ENCODE results near the gene EAF1.
"Not testable (repeated sequence)": the region's sequence is repeated elsewhere in the genome, so short reads cannot be mapped to it uniquely, and the experiment has no call there.

Gene EAF1

DNA sequence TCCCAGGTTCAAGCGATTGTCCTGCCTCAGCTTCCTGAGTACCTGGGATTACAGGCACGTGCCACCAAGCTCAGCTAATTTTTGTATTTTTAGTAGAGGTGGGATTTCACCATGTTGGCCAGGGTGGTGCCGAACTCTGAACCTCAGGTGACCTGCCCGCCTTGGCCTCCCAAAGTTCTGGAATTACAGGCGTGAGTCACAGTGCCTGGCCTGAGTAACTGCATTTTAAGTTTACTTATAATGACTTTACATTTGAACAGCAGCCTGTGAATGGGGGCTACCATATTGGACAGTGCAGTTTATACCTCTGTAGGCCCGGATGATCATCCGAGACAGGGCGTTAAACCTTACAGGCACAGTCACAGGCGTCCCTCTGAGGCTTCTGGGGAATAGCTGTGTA lies 24.8 kb downstream of the EAF1 start:
- no peak for DNase-seq (ENCODE audit: low spot score)

DNA sequence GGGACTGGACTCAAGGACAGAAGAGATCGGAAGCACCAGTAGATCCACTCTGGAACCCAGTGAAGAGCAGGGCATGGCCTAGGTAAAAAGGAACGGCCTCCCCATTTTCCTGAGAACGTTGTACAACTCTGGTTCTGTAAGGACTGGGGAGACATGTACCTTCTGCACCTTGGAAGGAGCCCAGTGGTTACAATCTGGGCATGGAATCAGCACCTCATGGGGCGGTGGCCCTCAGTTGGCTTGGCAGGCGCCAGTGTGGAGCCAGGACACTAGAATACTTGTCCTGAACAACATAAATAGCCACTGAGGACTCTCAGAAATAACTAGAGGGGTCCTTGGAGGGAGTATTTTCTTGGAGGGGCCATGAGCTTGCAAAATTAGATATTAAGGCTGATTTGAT lies 25.6 kb downstream of the EAF1 start:
- DNase-seq (ENCODE audit: low spot score), result no peak

DNA sequence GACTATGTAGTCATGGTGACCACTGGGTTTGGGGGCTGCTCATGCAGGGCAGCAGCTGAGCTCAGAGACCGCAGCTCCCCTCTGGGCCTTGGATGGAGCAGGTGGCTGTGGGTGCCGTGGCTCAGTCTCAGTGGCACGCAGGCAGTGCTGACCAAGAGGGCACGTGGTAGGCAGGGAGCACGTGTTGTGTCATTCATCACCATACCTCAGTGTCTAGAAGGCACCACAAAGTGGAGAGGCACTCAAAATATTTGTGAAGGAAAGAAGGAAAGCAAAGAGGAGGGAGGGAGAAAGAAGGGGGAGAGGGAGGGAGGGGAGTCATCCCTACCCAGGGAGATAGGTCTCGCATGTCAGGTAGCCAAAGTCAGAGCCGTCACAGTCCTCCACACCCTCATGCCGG lies 26.1 kb downstream of the EAF1 start:
- DNase-seq (ENCODE audit: low spot score), result no peak

GRCh38 chr3:15453991-15454625 lies 26.7 kb downstream of the EAF1 start:
- no peak for DNase-seq (ENCODE audit: low spot score)

- DNase-seq (ENCODE audit: low spot score), result no peak
Measured at GRCh38 chr3:15454965-15455364, 27.6 kb downstream of the EAF1 start.

DNA sequence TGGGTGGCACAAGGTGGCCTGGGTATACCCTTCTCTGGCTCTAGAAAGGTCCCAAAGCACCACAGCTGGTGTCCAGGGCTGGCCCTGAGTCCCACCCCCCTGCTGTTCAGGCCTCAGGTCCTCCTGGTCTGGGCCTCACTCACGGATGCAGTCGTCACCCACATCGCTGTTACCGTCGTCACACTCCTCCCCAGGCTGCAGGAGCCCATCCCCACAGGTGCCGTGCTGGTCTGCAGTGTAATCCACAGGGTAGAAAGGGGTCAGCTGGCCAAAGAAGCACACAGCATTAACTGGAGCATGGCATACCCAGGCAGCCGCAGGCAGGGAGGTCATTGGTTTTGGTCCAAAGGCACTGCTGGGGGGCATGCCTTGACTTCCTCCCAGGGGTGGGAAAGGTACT lies 28.4 kb downstream of the EAF1 start:
- no peak for DNase-seq (ENCODE audit: low spot score)

GRCh38 chr3:15456321-15456720 lies 28.9 kb downstream of the EAF1 start:
- no peak for DNase-seq (ENCODE audit: low spot score)

- DNase-seq (ENCODE audit: low spot score), result not testable (repeated sequence)
Measured at GRCh38 chr3:15456915-15457314, 29.5 kb downstream of the EAF1 start.

DNA sequence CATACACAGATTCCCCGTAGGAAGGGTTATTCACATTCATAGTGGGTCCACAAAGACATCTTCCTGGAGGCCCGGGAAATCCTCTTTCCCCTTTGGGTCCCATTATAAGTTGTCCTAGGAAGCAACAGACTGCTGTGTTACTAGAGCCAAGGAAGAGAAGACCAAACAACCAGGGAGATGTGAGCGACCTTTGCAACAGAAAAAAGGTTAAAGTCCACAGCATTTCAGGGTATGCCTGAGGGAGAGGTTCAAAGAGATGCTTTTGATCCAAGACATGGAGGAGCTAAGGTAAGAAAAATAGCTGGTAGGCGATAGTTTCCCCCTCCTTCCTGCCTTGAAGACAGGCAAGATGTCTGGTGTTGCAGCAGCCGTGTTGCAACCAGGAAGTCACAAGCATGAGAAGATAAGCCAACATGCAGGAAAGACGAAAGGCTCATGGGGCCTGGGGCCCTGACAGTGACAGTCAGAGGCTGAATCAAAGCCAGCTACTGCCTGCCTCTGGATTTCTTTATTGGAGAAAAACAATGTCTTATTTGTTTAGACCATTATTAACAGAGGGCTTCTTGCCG lies 30.9 kb downstream of the EAF1 start:
- no peak for DNase-seq (ENCODE audit: low spot score)

- no peak for DNase-seq (ENCODE audit: low spot score)
Measured at GRCh38 chr3:15460891-15461531, 33.6 kb downstream of the EAF1 start.

GRCh38 chr3:15462451-15462850 lies 35.1 kb downstream of the EAF1 start:
- no peak for DNase-seq (ENCODE audit: low spot score)

GRCh38 chr3:15465876-15466585 lies 38.6 kb downstream of the EAF1 start:
- no peak for DNase-seq (ENCODE audit: low spot score)

DNA sequence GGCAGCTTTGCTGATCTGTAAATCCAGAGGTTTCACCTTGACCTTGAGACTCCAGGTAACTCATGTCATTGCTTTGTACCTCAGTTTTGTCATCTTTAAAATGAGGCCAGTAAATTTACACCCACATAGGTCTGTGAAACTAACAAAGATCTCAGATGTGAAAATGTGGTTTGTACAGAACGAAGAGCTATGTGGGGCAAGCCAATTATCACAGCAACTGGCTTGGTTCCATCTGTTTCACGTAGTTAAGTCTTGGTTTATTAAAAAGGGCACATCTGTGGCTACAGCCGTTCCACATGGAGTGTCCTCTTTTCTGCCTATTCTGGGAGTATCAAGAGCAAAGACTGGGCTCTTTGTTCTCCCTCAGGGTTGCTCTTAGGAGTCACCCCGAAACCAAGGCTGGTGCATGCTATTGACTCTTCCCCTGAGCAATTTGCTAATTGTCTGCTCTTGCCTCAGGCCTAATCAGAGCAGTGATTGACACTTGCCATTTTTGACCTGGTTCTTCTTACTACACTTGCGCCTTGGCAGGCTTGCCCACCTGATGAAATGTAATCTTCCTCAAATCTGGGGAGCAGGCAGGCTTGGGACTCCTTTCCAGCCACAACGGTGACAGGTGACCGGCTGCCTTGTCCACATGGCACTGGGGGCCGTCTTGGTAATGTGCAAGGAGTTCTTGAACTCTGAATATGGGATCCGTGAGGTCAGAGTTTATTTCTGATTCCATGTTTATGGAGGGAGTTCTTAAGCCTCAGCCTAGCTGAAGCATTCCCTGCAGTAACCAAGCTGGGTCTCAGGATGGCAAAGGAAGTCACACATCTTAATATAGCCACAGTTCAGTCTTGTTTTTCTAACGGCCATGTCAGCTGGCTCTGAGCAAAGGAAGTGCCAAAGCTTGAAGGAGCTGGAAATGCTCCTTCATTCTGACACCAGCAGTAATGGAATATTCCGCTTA lies 40.1 kb downstream of the EAF1 start:
- no peak for DNase-seq (ENCODE audit: low spot score)

- no peak for DNase-seq (ENCODE audit: low spot score)
Measured at GRCh38 chr3:15470261-15470660, 42.9 kb downstream of the EAF1 start.

DNA sequence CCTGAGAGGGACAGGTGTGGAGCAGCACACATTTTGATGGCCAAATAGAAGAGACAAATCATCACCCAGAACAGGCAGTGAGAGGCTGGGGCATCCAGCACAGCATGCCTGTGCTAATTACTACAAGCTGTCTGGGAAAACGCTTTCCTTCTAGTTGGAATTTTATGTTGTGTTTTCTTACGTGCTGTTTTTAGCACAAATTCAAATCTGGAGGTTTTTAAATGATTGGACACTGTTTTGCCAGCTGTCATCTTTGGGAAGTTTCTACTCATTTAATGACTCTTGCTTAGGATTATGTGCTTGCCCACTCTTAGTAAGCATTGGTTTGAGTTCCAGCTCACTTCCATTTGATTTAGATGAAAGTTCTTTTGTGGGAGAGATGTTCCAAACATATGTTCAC lies 43.5 kb downstream of the EAF1 start:
- DNase-seq (ENCODE audit: low spot score), result peak; percentile 26

- no peak for DNase-seq (ENCODE audit: low spot score)
Measured at GRCh38 chr3:15471861-15472260, 44.5 kb downstream of the EAF1 start.

DNA sequence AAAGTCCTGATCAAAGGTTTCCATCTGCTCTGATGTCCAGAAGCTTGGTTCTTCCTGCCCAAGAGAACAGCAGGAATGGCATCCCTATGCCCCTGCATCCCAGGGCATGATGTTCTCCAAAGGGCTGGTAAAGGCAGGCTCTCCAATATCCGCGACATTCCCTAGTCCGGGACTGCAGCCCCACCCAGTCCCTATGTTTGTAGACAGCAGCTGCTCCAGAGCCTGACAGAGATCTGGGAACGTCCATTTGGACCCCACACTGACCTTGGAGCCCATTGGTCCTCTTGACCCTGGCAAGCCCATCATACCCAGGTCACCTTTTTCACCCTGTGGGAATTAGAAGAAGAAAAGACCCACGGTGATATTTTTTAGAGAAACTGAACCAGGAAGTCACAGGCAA lies 47.8 kb downstream of the EAF1 start:
- DNase-seq (ENCODE audit: low spot score), result no peak

DNA sequence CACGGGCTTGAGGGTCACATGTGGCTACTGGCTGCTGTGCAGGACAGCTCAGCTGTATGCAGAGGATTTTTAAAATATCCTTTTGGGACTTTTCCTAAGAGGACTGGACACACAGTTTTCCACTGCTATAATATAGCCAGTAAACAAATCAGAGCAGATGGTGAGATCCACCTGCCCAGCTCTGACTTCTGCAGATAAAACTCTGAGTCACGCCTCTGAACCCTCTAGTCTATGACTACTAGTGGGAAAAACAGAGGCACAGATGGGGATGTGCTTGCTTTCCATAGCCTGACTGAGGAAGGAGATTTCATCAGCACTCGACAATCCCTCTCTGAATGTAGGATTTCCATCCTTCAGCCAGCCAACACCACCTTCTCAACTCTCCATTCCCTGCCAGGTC lies 49.0 kb downstream of the EAF1 start:
- no peak for DNase-seq (ENCODE audit: low spot score)

DNA sequence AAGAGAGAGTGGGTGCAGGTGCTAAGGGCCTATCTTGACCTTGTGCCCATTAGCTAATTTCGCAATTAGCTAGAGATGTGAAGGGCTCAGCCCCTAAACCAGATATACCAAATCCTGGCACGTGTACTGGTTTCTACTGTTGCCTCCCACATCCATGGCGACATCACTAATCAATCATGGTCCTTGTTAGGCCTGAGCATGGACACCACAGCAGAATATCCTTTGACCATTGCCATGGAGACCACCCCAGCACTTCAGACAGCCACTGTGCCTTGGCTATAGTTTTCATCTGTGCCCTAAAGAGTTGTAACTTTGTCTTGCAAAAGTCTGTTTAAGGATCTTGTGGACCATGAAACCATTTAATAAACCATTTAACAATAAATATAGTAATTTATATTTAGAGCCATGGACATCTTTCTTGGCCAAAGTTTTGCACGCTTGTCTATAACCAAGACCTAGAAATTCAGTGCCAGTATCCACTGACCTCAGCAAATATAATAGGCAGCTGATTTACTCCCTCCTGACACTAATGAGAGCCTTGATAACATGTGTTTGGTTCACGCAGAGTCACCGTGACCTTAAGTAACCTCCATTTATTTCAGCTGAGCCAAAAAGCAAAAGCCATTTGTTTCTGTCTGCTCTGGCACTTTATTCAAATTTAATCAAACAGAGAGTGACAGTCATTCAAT lies 50.7 kb downstream of the EAF1 start:
- no peak for DNase-seq (ENCODE audit: low spot score)

- no peak for DNase-seq (ENCODE audit: low spot score)
Measured at GRCh38 chr3:15478640-15478979, 51.2 kb downstream of the EAF1 start.

GRCh38 chr3:15479400-15480224 lies 52.2 kb downstream of the EAF1 start:
- DNase-seq (ENCODE audit: low spot score), result no peak

All from AG20443 (cell line).